Liver (tissue), 9 donors: ENCODE results near the gene CSKMT. TPM values are rescaled to one million over a fixed set of nuclear protein-coding genes. Genes with fewer than 3 reads are reported as not detected.

Source experiments
- DNase-seq: peaks from one replicate; pipeline ENCODE4 v3.0.0-alpha.2; 2017; ENCODE audit warnings: low spot score
- H3K27ac ChIP-seq, 2 donors: one replicate each; pipeline ENCODE4 v1.7.0; 2013; ENCODE audit warnings: inconsistent platforms in 2 of 2, low read length in 2 of 2, control low read depth in 1 of 2, low read depth in 1 of 2, mild to moderate bottlenecking in 1 of 2
- H3K27me3 ChIP-seq, 4 donors: one replicate each; pipeline versions ENCODE4 v1.6.1 to v1.7.0; 2013; ENCODE audit warnings: low read length in 3 of 4, inconsistent platforms in 1 of 4, mild to moderate bottlenecking in 1 of 4, moderate library complexity in 1 of 4; ENCODE audit not compliant: control insufficient read depth in 4 of 4, insufficient read depth in 4 of 4
- H3K36me3 ChIP-seq, 4 donors: one replicate each; pipeline versions ENCODE4 v1.6.1 to v1.7.0; 2013; ENCODE audit warnings: low read length in 3 of 4, mild to moderate bottlenecking in 3 of 4, low read depth in 1 of 4, moderate library complexity in 1 of 4; ENCODE audit not compliant: control insufficient read depth in 4 of 4, insufficient read depth in 3 of 4
- H3K4me1 ChIP-seq, 4 donors: one replicate each; pipeline versions ENCODE4 v1.6.1 to v1.7.0; 2013; ENCODE audit warnings: low read length in 3 of 4, mild to moderate bottlenecking in 3 of 4, moderate library complexity in 1 of 4; ENCODE audit not compliant: control insufficient read depth in 4 of 4, insufficient read depth in 4 of 4
- H3K4me3 ChIP-seq, 3 donors: one replicate each; pipeline versions ENCODE4 v1.6.1 to v1.7.0; 2013; ENCODE audit warnings: low read length in 3 of 3, control low read depth in 1 of 3, low read depth in 1 of 3, mild to moderate bottlenecking in 1 of 3
- H3K9ac ChIP-seq, 2 donors: one replicate each; pipeline ENCODE4 v1.7.0; 2013; ENCODE audit warnings: low read length in 2 of 2, mild to moderate bottlenecking in 2 of 2, moderate library complexity in 2 of 2, control low read depth in 1 of 2, low read depth in 1 of 2
- H3K9me3 ChIP-seq, 4 donors: one replicate each; pipeline versions ENCODE4 v1.6.1 to v1.7.0; 2013; ENCODE audit warnings: low read length in 3 of 4; ENCODE audit not compliant: control insufficient read depth in 4 of 4
- ATF3 ChIP-seq: IDR thresholded peaks from 2 replicates; pipeline ENCODE4 v1.6.1; 2016; ENCODE audit warnings: antibody characterized with exemption
- CTCF ChIP-seq: fragments of 150-350 bp; IDR thresholded peaks from 2 replicates; pipeline ENCODE4 v1.5.1; 2017; ENCODE audit warnings: improper control_type of control experiment, low read depth, low read length; ENCODE audit not compliant: missing input control
- EGR1 ChIP-seq, 2 donors: IDR thresholded peaks; 2 replicates each; pipeline ENCODE4 v1.6.1; 2016 to 2018; ENCODE audit warnings: antibody characterized with exemption in 2 of 2, low read depth in 2 of 2
- FOXA1 ChIP-seq: IDR thresholded peaks from 2 replicates; pipeline ENCODE4 v1.6.1; 2016; ENCODE audit warnings: antibody characterized with exemption
- FOXA2 ChIP-seq: IDR thresholded peaks from 2 replicates; pipeline ENCODE4 v1.6.1; 2016; ENCODE audit warnings: antibody characterized with exemption
- GABPA ChIP-seq, 2 donors: IDR thresholded peaks in 1 of 2; conservative IDR thresholded peaks in 1 of 2; 2 replicates each; pipeline ENCODE4 v1.6.1; 2016; ENCODE audit warnings: antibody characterized with exemption in 2 of 2, mild to moderate bottlenecking in 1 of 2, moderate library complexity in 1 of 2
- HNF4A ChIP-seq, 2 donors: conservative IDR thresholded peaks; 2 replicates each; pipeline ENCODE4 v1.6.1; 2016; ENCODE audit warnings: antibody characterized with exemption in 2 of 2, mild to moderate bottlenecking in 2 of 2
- HNF4G ChIP-seq: IDR thresholded peaks from 2 replicates; pipeline ENCODE4 v1.6.1; 2016; ENCODE audit warnings: antibody characterized with exemption
- JUND ChIP-seq, 2 donors: IDR thresholded peaks; 2 replicates each; pipeline ENCODE4 v1.6.1; 2016; ENCODE audit warnings: antibody characterized with exemption in 2 of 2
- NR2F2 ChIP-seq: IDR thresholded peaks from 2 replicates; pipeline ENCODE4 v1.6.1; 2016; ENCODE audit warnings: antibody characterized with exemption
- RAD21 ChIP-seq, 2 donors: IDR thresholded peaks; 2 replicates each; pipeline ENCODE4 v1.6.1; 2016; ENCODE audit warnings: antibody characterized with exemption in 2 of 2, mild to moderate bottlenecking in 2 of 2
- RXRA ChIP-seq, 2 donors: IDR thresholded peaks; 2 replicates each; pipeline ENCODE4 v1.6.1; 2017 to 2018; ENCODE audit warnings: antibody characterized with exemption in 2 of 2, mild to moderate bottlenecking in 1 of 2
- SP1 ChIP-seq: IDR thresholded peaks from 2 replicates; pipeline ENCODE4 v1.6.1; 2018; ENCODE audit warnings: antibody characterized with exemption, mild to moderate bottlenecking
- TAF1 ChIP-seq: conservative IDR thresholded peaks from 2 replicates; pipeline ENCODE4 v1.6.1; 2016; ENCODE audit warnings: antibody characterized with exemption, mild to moderate bottlenecking
- YY1 ChIP-seq: IDR thresholded peaks from 2 replicates; pipeline ENCODE4 v1.6.1; 2016; ENCODE audit warnings: antibody characterized with exemption, mild to moderate bottlenecking
- ZBTB33 ChIP-seq: IDR thresholded peaks from 2 replicates; pipeline ENCODE4 v1.6.1; 2016; ENCODE audit warnings: antibody characterized with exemption
- WGBS: extraction: QIAGEN DNeasy Blood & Tissue Kit; methylation state at CpG from one replicate; pipeline ENCODE4 v1.1.7; 2013; 5-methylcytosine and 5-hydroxymethylcytosine counted together
- polyA plus RNA-seq, 2 donors: library from polyadenylated mRNA; stranded (reverse) in 1 of 2; unstranded in 1 of 2; fragments of 200-250 nt in 1 of 2; fragments of >200 nt in 1 of 2; fragmentation: Nextera tagmentation in 1 of 2; extraction: Ambion mirVana in 1 of 2; gene quantifications; one replicate each; pipeline versions ENCODE4 v1.2.1 to v1.2.3, GENCODE V29; 2013 to 2015
- total RNA-seq, 2 donors: library from RNA; depleted of rRNA; stranded (reverse); fragments of >200 nt; gene quantifications; one replicate each; pipeline ENCODE4 v1.2.3, GENCODE V29; 2014
- TF ChIP-seq, protein P1 (sequence below): IDR thresholded peaks from 2 replicates; pipeline ENCODE4 v1.6.1; 2016; ENCODE audit warnings: antibody characterized with exemption
- TF ChIP-seq, protein P2 (sequence below): IDR thresholded peaks from 2 replicates; pipeline ENCODE4 v1.6.1; 2016; ENCODE audit warnings: antibody characterized with exemption, mild to moderate bottlenecking
- donor health status: healthy.
- donor health status: healthy.
- donor health status: healthy.
- donor health status: healthy.
- donor health status: healthy.

Gene CSKMT
- total and polyA plus RNA-seq, 4 donors, result 1.8 to 2.5 (median 2.3) TPM

GRCh38 chr11:62665599-62666258 is 617 bp downstream of the CSKMT start:
- 5% methylated on average over 39 of the region's 39 CpGs for WGBS
- no peaks in the 10 kb centered on the region for H3K27me3 ChIP-seq
- peaks cover 3 to 10% (median 6%) of the 10 kb centered on the region in 4 donors for H3K36me3 ChIP-seq
- DNase-seq, result no peak
- H3K4me3 ChIP-seq, result peak overlapping the region; percentile 82 to 97 (median 96)
- peak overlapping the region; percentile 68 to 90 for H3K9ac ChIP-seq
- no peaks in the 10 kb centered on the region for H3K9me3 ChIP-seq
- H3K27ac ChIP-seq, result peak overlapping the region; percentile 85 to 89
- TF ChIP-seq ATF3, result no peak
- TF ChIP-seq FOXA1, result no peak
- TF ChIP-seq SP1, result no peak
- TF ChIP-seq RXRA (IDR thresholded peaks at IDR 0.05), result no peak
- no peak for TF ChIP-seq HNF4G
- no peak for TF ChIP-seq HNF4A (conservative IDR thresholded peaks at IDR 0.05)
- TF ChIP-seq NR2F2, result no peak
- TF ChIP-seq YY1, result no peak
- TF ChIP-seq TAF1, result no peak
- TF ChIP-seq, protein P1, sequence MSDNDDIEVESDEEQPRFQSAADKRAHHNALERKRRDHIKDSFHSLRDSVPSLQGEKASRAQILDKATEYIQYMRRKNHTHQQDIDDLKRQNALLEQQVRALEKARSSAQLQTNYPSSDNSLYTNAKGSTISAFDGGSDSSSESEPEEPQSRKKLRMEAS, result no peak
- no peak for TF ChIP-seq RAD21 (IDR thresholded peaks at IDR 0.05)
- no peak for TF ChIP-seq EGR1 (IDR thresholded peaks at IDR 0.05; ENCODE audit: low read depth in 2 of 2)
- no peak for TF ChIP-seq FOXA2
- no peak for TF ChIP-seq ZBTB33
- TF ChIP-seq, protein P2, sequence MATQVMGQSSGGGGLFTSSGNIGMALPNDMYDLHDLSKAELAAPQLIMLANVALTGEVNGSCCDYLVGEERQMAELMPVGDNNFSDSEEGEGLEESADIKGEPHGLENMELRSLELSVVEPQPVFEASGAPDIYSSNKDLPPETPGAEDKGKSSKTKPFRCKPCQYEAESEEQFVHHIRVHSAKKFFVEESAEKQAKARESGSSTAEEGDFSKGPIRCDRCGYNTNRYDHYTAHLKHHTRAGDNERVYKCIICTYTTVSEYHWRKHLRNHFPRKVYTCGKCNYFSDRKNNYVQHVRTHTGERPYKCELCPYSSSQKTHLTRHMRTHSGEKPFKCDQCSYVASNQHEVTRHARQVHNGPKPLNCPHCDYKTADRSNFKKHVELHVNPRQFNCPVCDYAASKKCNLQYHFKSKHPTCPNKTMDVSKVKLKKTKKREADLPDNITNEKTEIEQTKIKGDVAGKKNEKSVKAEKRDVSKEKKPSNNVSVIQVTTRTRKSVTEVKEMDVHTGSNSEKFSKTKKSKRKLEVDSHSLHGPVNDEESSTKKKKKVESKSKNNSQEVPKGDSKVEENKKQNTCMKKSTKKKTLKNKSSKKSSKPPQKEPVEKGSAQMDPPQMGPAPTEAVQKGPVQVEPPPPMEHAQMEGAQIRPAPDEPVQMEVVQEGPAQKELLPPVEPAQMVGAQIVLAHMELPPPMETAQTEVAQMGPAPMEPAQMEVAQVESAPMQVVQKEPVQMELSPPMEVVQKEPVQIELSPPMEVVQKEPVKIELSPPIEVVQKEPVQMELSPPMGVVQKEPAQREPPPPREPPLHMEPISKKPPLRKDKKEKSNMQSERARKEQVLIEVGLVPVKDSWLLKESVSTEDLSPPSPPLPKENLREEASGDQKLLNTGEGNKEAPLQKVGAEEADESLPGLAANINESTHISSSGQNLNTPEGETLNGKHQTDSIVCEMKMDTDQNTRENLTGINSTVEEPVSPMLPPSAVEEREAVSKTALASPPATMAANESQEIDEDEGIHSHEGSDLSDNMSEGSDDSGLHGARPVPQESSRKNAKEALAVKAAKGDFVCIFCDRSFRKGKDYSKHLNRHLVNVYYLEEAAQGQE, result no peak
- no peak for TF ChIP-seq JUND (IDR thresholded peaks at IDR 0.05)
- no peak for TF ChIP-seq CTCF
- no peak for TF ChIP-seq GABPA (IDR thresholded peaks at IDR 0.05 in 1 of 2, conservative IDR thresholded peaks at IDR 0.05 in 1 of 2)
- H3K4me1 ChIP-seq, result peaks cover 13 to 38% (median 29%) of the 10 kb centered on the region in 4 donors
